PC-9 (cell line): ENCODE data around the gene CIRBP.

Source experiments
- CTCF ChIP-seq: fragments of 200-600 bp; sonication (generic); conservative IDR thresholded peaks from 2 replicates; pipeline ENCODE4 v1.6.1; 2017; ENCODE audit warnings: mixed run types, antibody characterized with exemption, mild to moderate bottlenecking, moderate library complexity
- EZH2 ChIP-seq: fragments of 200-600 bp; sonication (generic); IDR thresholded peaks from 2 replicates; pipeline ENCODE4 v1.8.0; 2017; ENCODE audit warnings: antibody characterized with exemption, low read depth

- TF ChIP-seq CTCF (no peak), EZH2 (no peak)
These were observed 687 bp upstream of the CIRBP start for GRCh38 chr19:1268226-1269064.
